Spleen (tissue), 11 donors: Measurements from ENCODE around the gene KANK4. TPM values are rescaled to one million over a fixed set of nuclear protein-coding genes. Genes with fewer than 3 reads are reported as not detected.

ENCODE experiments used
- DNase-seq: peaks from one replicate; pipeline ENCODE4 v3.0.0-alpha.2; 2020
- H3K27ac ChIP-seq, 8 donors: fragments of 200-600 bp; sonication (generic) in 7 of 8; 1 replicate in 4 of 8; 2 replicates in 4 of 8; pipeline versions ENCODE4 v1.5.0 to v1.8.0; 2016 to 2021; ENCODE audit warnings: inconsistent platforms in 4 of 8, mild to moderate bottlenecking in 4 of 8, moderate library complexity in 1 of 8
- H3K27me3 ChIP-seq, 7 donors: fragments of 200-600 bp; sonication (generic) in 6 of 7; replicated peaks in 1 of 7; 1 replicate in 4 of 7; 2 replicates in 3 of 7; pipeline versions ENCODE4 v1.5.0 to v1.8.0; 2016 to 2021; ENCODE audit warnings: inconsistent platforms in 3 of 7, mild to moderate bottlenecking in 1 of 7
- H3K36me3 ChIP-seq, 6 donors: fragments of 200-600 bp; sonication (generic) in 5 of 6; 1 replicate in 4 of 6; 2 replicates in 2 of 6; pipeline versions ENCODE4 v1.5.0 to v1.8.0; 2016 to 2021; ENCODE audit warnings: inconsistent platforms in 2 of 6
- H3K4me1 ChIP-seq, 6 donors: fragments of 200-600 bp; sonication (generic) in 5 of 6; 1 replicate in 3 of 6; 2 replicates in 3 of 6; pipeline versions ENCODE4 v1.5.0 to v1.8.0; 2016 to 2021; ENCODE audit warnings: inconsistent platforms in 3 of 6
- H3K4me3 ChIP-seq, 8 donors: fragments of 200-600 bp; sonication (generic) in 7 of 8; 1 replicate in 4 of 8; 2 replicates in 4 of 8; pipeline versions ENCODE4 v1.5.0 to v1.8.0; 2016 to 2021; ENCODE audit warnings: inconsistent platforms in 4 of 8, mild to moderate bottlenecking in 4 of 8, moderate library complexity in 2 of 8
- H3K9me3 ChIP-seq, 8 donors: fragments of 200-600 bp; sonication (generic) in 7 of 8; 1 replicate in 4 of 8; 2 replicates in 4 of 8; pipeline versions ENCODE4 v1.5.0 to v1.8.0; 2016 to 2021; ENCODE audit warnings: inconsistent platforms in 4 of 8
- CTCF ChIP-seq, 11 experiments: fragments of 200-600 bp in 7 of 11; fragments of 450-650 bp in 4 of 11; sonication (generic) in 4 of 11; IDR thresholded peaks in 8 of 11; conservative IDR thresholded peaks in 3 of 11; 1 replicate in 7 of 11; 2 replicates in 4 of 11; pipeline versions ENCODE4 v1.4.0 to v1.8.0; 2016 to 2021; ENCODE audit warnings: antibody characterized with exemption in 11 of 11, inconsistent platforms in 4 of 11, mild to moderate bottlenecking in 1 of 11
- POLR2A ChIP-seq, 3 donors: fragments of 450-650 bp; IDR thresholded peaks; one replicate each; pipeline ENCODE4 v1.5.1; 2017; ENCODE audit warnings: antibody characterized with exemption in 3 of 3, mild to moderate bottlenecking in 1 of 3
- POLR2AphosphoS5 ChIP-seq, 3 donors: sonication (generic); formaldehyde crosslinking; IDR thresholded peaks; one replicate each; pipeline ENCODE4 v1.5.1; 2017; ENCODE audit warnings: antibody characterized with exemption in 3 of 3
- WGBS, 5 donors: extraction: QIAGEN DNeasy Blood & Tissue Kit in 3 of 5; methylation state at CpG; one replicate each; pipeline versions ENCODE4 v1.1.5 to v1.1.7; 2013 to 2018; 5-methylcytosine and 5-hydroxymethylcytosine counted together
- intact Hi-C: fragments of 100-400 bp; cut with DNase I; formaldehyde crosslinking; loops from one replicate; pipeline ENCODE4 v1.15.0; 2023; ENCODE audit warnings: low total_unique reads
- polyA plus RNA-seq, 3 donors: library from polyadenylated mRNA; stranded (reverse); fragments of 200-250 nt; gene quantifications; one replicate each; pipeline ENCODE4 v1.2.1, GENCODE V29; 2013
- total RNA-seq, 7 donors: library from RNA; depleted of rRNA in 3 of 7; stranded (reverse); fragments of >200 nt in 3 of 7; fragmentation: NEBNext Ultra II Directional in 4 of 7; extraction: Animal tissue kit (Norgen Biotek cat#: 25700) in 4 of 7; gene quantifications; one replicate each; pipeline versions ENCODE4 v1.1.0 to v1.2.1, GENCODE V29; 2016 to 2021
- donor health status: healthy with polysubstance abuse.
- donor health status: DM: no; HTN: no; CAD: no; lungs with moderate emphysema.
- donor health status: DM: no; HTN: no; CAD: no.
- donor health status: Bipolar disorder and iron deficiency.
- donor health status: healthy.
- donor health status: DM: no; HTN: no; CAD: no.
- donor health status: DM: yes; HTN: yes; CAD: no.

KANK4 gene
- total and polyA plus RNA-seq, 10 donors = 0.11 to 1.3 (median 0.47) TPM

- TF ChIP-seq POLR2AphosphoS5 (IDR thresholded peaks at IDR 0.05) (no peak), CTCF (IDR thresholded peaks at IDR 0.05 in 8 of 11, conservative IDR thresholded peaks at IDR 0.05 in 3 of 11) (no peak), POLR2A (IDR thresholded peaks at IDR 0.05) (no peak)
- WGBS, 5 donors = 75 to 82% (median 78%) methylated on average over 8 of the region's 8 CpGs
Measured at GRCh38 chr1:62301726-62302390, 17.4 kb downstream of the KANK4 start.

GRCh38 chr1:62299426-62300200 is 19.6 kb downstream of the KANK4 start:
- Histone ChIP-seq H3K36me3 (no peaks in the 10 kb centered on the region), H3K27ac (no peak overlapping the region), H3K27me3 (peaks cover 0 to 21% (median 0%) of the 10 kb centered on the region in 7 donors), H3K4me1 (peaks cover 0 to 10% (median 0%) of the 10 kb centered on the region in 6 donors), H3K9me3 (no peaks in the 10 kb centered on the region), H3K4me3 (no peak overlapping the region)
- intact Hi-C loops = no loop called here
- TF ChIP-seq POLR2AphosphoS5 (IDR thresholded peaks at IDR 0.05) (no peak), POLR2A (IDR thresholded peaks at IDR 0.05) (no peak), CTCF (IDR thresholded peaks at IDR 0.05 in 8 of 11, conservative IDR thresholded peaks at IDR 0.05 in 3 of 11) (no peak)
- no peak for DNase-seq
- WGBS, 5 donors = 64 to 78% (median 73%) methylated on average over 8 of the region's 8 CpGs

More at GRCh38 chr1:62301726-62302390, 17.4 kb downstream of the KANK4 start:
- H3K9me3 ChIP-seq = no peaks in the 10 kb centered on the region
- intact Hi-C loops = no loop called here
- no peaks in the 10 kb centered on the region for H3K36me3 ChIP-seq
- H3K27ac ChIP-seq = no peak overlapping the region
- no peak overlapping the region for H3K4me3 ChIP-seq
- no peaks in the 10 kb centered on the region for H3K4me1 ChIP-seq
- peak; percentile 19 for DNase-seq
- peaks cover 0 to 13% (median 0%) of the 10 kb centered on the region in 7 donors for H3K27me3 ChIP-seq

GRCh38 chr1:62295921-62296491 is 23.2 kb downstream of the KANK4 start:
- 7 to 14% (median 9%) methylated on average over 6 of the region's 6 CpGs for WGBS, 5 donors
- Histone ChIP-seq H3K4me1 (peaks cover 0 to 10% (median 0%) of the 10 kb centered on the region in 6 donors), H3K9me3 (no peaks in the 10 kb centered on the region), H3K27me3 (peaks cover 0 to 25% (median 0%) of the 10 kb centered on the region in 7 donors), H3K4me3 (no peak overlapping the region), H3K27ac (no peak overlapping the region), H3K36me3 (no peaks in the 10 kb centered on the region)
- TF ChIP-seq POLR2AphosphoS5 (IDR thresholded peaks at IDR 0.05) (no peak), POLR2A (IDR thresholded peaks at IDR 0.05) (no peak), CTCF (IDR thresholded peaks at IDR 0.05 in 8 of 11, conservative IDR thresholded peaks at IDR 0.05 in 3 of 11) (no peak)
- intact Hi-C loops = no loop called here
- DNase-seq = no peak

- WGBS, 5 donors = 65 to 75% (median 67%) methylated on average over 5 of the region's 5 CpGs
- Histone ChIP-seq H3K27ac (no peak overlapping the region), H3K4me3 (no peak overlapping the region), H3K36me3 (no peaks in the 10 kb centered on the region), H3K9me3 (no peaks in the 10 kb centered on the region), H3K27me3 (peaks cover 0 to 16% (median 0%) of the 10 kb centered on the region in 7 donors), H3K4me1 (peaks cover 0 to 10% (median 0%) of the 10 kb centered on the region in 6 donors)
- DNase-seq = no peak
- intact Hi-C loops = no loop called here
- TF ChIP-seq POLR2AphosphoS5 (IDR thresholded peaks at IDR 0.05) (no peak), CTCF (IDR thresholded peaks at IDR 0.05 in 8 of 11, conservative IDR thresholded peaks at IDR 0.05 in 3 of 11) (no peak), POLR2A (IDR thresholded peaks at IDR 0.05) (no peak)
Measured at GRCh38 chr1:62294261-62294660, 25.0 kb downstream of the KANK4 start.
